ENCODE data around the gene ABCC8.

GRCh38 chr11:17408641-17409040, 68.0 kb downstream of the ABCC8 start:
- no peak for TF ChIP-seq CTCF (conservative IDR thresholded peaks at IDR 0.05 in 1 of 2, IDR thresholded peaks at IDR 0.05 in 1 of 2; ENCODE audit: extremely low read depth in 1 of 2, insufficient read depth in 1 of 2, low read depth in 1 of 2, low read length in 2 of 2)
- TF ChIP-seq EZH2 (IDR thresholded peaks at IDR 0.05; ENCODE audit: borderline replicate concordance, low read length) = no peak

All from mammary epithelial cell (primary cell).